Thoracic aorta (tissue), 2 donors: ENCODE data around the gene PCK1. TPM values are rescaled to one million over a fixed set of nuclear protein-coding genes. Genes with fewer than 3 reads are reported as not detected.

ENCODE experiments used
- ATAC-seq: fragments of 150-250 bp; one replicate; pipeline ENCODE4 v1.8.0; 2017; ENCODE audit warnings: low read depth; ENCODE audit not compliant: insufficient number of reproducible peaks, low FRiP score
- DNase-seq: peaks from one replicate; pipeline ENCODE4 v3.0.0-alpha.2; 2020; ENCODE audit warnings: low spot score
- H3K27ac ChIP-seq, 2 donors: fragments of 200-600 bp; sonication (generic); 1 replicate in 1 of 2; 2 replicates in 1 of 2; pipeline ENCODE4 v1.5.1; 2016; ENCODE audit warnings: mild to moderate bottlenecking in 2 of 2, moderate library complexity in 2 of 2
- H3K27me3 ChIP-seq: fragments of 200-600 bp; sonication (generic); replicated peaks from 2 replicates; pipeline ENCODE4 v1.6.0; 2016; ENCODE audit warnings: mild to moderate bottlenecking; ENCODE audit not compliant: insufficient read depth
- H3K36me3 ChIP-seq: fragments of 200-600 bp; sonication (generic); one replicate; pipeline ENCODE4 v1.5.1; 2016
- H3K4me1 ChIP-seq, 2 donors: fragments of 200-600 bp; sonication (generic); 1 replicate in 1 of 2; 2 replicates in 1 of 2; pipeline versions ENCODE4 v1.5.1 to v1.6.0; 2016; ENCODE audit warnings: low read depth in 2 of 2, mild to moderate bottlenecking in 1 of 2; ENCODE audit not compliant: control insufficient read depth in 1 of 2
- H3K4me3 ChIP-seq: fragments of 200-600 bp; sonication (generic); 2 replicates; pipeline ENCODE4 v1.5.1; 2016; ENCODE audit warnings: mild to moderate bottlenecking
- H3K9me3 ChIP-seq: fragments of 200-600 bp; sonication (generic); 2 replicates; pipeline ENCODE4 v1.5.1; 2016
- CTCF ChIP-seq: fragments of 200-600 bp; sonication (generic); IDR thresholded peaks from one replicate; pipeline ENCODE4 v1.5.1; 2019; ENCODE audit warnings: antibody characterized with exemption
- total RNA-seq, 2 donors: library from RNA; depleted of rRNA; stranded (reverse); fragments of >200 nt; gene quantifications; one replicate each; pipeline versions ENCODE4 v1.1.0 to v1.2.3, GENCODE V29; 2016

Gene PCK1
- total RNA-seq, 2 donors from 2014 or later, result 0.56 to 4.2 TPM

GRCh38 chr20:57596358-57596757 is 35.4 kb downstream of the PCK1 start:
- ATAC-seq (no peak), DNase-seq (no peak)
- H3K4me1 ChIP-seq, result peaks cover 0 to 8% of the 10 kb centered on the region in 2 donors
- H3K27me3 ChIP-seq, result no peaks in the 10 kb centered on the region
- H3K9me3 ChIP-seq, result no peaks in the 10 kb centered on the region
- TF ChIP-seq CTCF, result no peak
- no peaks in the 10 kb centered on the region for H3K36me3 ChIP-seq
- no peak overlapping the region for H3K27ac ChIP-seq
- no peak overlapping the region for H3K4me3 ChIP-seq

DNA sequence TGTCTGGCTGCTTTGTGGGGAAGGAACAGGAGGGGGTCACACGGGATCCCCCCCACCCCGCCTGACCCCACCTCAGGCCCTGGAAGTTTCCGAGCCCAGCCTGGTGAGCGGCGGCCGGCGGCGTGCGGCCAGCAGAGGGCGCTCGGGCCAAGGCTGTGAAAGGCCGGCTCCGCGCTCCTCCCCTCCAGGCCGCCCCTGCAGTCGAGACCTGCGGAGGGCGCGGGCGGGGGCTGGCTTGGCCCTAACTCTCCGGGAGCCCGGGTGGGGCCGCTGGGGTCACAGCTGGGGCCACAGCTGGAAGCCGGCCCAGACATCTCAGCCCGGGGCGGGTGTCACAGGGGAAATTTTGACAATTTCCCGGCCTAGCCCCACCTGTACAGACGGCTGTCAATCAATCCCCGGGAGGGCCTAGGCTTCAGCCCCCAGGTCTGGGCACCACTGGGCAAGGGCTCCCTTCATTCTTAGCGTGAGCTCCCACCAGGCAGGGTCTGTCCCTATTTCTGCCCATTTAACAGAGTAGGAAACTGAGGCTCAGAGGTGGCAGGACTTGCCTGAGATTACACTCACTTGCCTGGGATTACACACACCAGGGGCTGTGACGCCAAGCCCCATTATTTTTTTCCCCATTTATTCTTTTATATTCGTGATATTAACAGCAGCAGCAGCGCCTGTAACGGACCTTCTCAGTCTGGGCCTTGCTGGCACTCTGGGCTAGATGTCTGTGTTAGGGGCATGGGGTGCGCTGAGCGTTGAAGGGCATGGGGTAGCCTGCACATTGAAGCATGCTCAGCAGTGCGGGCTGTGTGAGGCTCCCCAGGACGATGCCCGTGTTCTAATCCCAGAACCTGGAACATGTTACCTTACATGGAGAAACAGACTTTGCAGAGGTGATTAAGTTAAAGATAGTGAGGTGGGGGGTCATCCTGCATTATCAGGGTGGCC is 36.4 kb downstream of the PCK1 start:
- DNase-seq, result no peak
- no peaks in the 10 kb centered on the region for H3K9me3 ChIP-seq
- no peaks in the 10 kb centered on the region for H3K27me3 ChIP-seq
- H3K27ac ChIP-seq, result no peak overlapping the region
- no peaks in the 10 kb centered on the region for H3K36me3 ChIP-seq
- TF ChIP-seq CTCF, result peak; percentile 93
- peak overlapping the region; percentile 47 for H3K4me3 ChIP-seq
- ATAC-seq, result peak; percentile 32
- H3K4me1 ChIP-seq, result peaks cover 0 to 8% of the 10 kb centered on the region in 2 donors

GRCh38 chr20:57598060-57598459 is 37.1 kb downstream of the PCK1 start:
- no peak overlapping the region for H3K27ac ChIP-seq

GRCh38 chr20:57598491-57598890 is 37.6 kb downstream of the PCK1 start:
- H3K9me3 ChIP-seq, result no peaks in the 10 kb centered on the region
- H3K4me1 ChIP-seq, result peaks cover 0 to 8% of the 10 kb centered on the region in 2 donors
- ATAC-seq (no peak), DNase-seq (no peak)
- no peak overlapping the region for H3K27ac ChIP-seq
- no peaks in the 10 kb centered on the region for H3K36me3 ChIP-seq
- H3K4me3 ChIP-seq, result no peak overlapping the region
- TF ChIP-seq CTCF, result no peak
- no peaks in the 10 kb centered on the region for H3K27me3 ChIP-seq

More at GRCh38 chr20:57598060-57598459, 37.1 kb downstream of the PCK1 start:
- TF ChIP-seq CTCF, result no peak
- ATAC-seq, result no peak
- no peak for DNase-seq
- Histone ChIP-seq H3K27me3 (no peaks in the 10 kb centered on the region), H3K4me1 (peaks cover 0 to 8% of the 10 kb centered on the region in 2 donors), H3K36me3 (no peaks in the 10 kb centered on the region), H3K9me3 (no peaks in the 10 kb centered on the region), H3K4me3 (no peak overlapping the region)

DNA sequence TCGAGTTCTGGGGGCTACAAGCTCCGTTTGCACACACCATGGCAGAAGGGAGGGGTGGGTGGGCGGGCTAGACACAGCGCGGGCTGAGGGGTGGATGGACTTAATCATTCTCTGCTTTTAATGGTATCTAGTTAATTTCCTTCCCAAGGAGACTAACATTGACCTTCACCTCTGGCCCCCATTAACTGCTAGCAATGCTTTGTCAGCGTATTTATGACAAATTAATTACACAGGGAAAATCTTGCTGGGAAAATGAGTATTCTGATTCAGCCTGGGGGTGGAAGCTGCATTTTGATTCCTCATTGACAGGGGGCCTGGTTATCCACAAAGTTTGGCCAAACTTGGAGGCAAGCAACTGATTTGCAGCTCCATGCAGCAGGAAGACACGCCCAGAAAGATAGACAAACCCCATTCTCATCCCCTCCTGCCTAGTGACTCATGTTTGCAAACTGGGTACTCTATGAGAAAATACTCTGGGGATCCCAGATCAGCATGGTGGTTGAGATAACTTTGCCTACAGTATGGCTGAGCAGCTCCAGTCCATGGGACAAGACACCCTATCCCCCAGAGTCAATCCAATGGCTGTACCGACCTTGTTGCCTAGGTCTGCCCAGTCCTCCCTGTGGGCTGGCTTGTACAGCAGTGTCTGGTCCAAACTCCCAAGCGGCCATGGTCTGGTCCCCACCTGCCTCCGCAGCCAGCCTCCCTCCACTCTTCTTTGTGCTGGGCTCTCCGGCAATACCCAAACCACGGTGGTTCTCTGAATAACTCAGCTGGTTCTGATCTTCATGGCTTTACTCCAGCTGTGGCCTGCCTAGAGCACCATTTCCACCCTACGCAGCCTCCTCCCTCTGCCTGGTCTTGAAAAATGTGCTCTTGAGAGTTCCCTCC is 39.7 kb downstream of the PCK1 start:
- no peak for DNase-seq
- H3K27me3 ChIP-seq, result no peaks in the 10 kb centered on the region
- H3K4me1 ChIP-seq, result peaks cover 0 to 8% of the 10 kb centered on the region in 2 donors
- H3K9me3 ChIP-seq, result no peaks in the 10 kb centered on the region
- H3K36me3 ChIP-seq, result no peaks in the 10 kb centered on the region
- H3K27ac ChIP-seq, result no peak overlapping the region
- TF ChIP-seq CTCF, result no peak
- no peak for ATAC-seq
- H3K4me3 ChIP-seq, result no peak overlapping the region
